Measurements from ENCODE around the gene UNC5C.
"Not testable (repeated sequence)": the region's sequence is repeated elsewhere in the genome, so short reads cannot be mapped to it uniquely, and the experiment has no call there.

UNC5C gene

DNA sequence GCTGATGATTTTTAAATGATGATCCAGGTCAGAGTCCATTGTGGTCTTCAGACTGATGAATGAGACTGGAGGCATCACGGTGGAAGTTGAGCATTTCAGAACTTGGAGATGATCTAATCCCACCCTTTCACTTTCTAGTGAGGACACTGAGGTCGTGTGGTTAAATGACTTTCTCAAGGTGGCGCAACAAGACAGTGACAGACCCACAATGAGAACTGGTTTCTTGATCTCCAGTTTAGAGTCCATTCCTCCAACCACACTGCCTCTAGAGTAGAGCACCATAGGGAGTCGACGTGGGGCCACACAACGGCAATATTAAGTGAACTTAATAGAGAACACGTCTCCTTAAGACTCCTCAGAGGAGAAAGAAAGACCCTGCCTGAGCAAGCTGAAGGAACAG, 381.0 kb downstream of the UNC5C start:
- no peak for DNase-seq

DNA sequence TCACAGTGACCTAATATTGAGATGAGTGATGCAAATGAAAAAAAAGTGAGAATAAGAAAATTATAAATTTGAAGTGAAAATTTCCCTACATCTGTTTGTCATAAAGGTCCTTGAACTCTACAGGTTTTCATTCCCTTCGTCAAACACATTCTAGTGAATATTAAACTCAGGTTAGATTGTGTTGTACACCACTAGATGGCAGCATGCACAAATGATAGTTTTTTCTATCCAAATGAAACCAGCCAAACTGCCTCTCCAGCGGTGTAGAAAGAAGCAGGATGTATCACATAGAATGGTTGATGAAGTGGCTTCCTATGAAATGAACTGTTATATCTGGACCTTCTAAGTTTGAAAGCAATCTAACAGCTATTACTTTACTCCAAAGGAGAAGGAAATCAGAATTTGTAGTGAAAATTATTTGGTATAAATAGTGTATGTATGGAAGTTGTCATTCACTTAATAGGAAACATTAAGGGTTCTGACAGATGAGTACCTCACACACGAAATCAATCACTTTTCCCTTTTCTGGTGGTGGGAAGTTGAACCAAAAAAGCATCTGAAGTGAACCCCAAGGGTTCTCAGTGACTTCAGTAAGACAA, 382.7 kb downstream of the UNC5C start:
- DNase-seq = peak in 1 of 14 donors; percentile 19

DNA sequence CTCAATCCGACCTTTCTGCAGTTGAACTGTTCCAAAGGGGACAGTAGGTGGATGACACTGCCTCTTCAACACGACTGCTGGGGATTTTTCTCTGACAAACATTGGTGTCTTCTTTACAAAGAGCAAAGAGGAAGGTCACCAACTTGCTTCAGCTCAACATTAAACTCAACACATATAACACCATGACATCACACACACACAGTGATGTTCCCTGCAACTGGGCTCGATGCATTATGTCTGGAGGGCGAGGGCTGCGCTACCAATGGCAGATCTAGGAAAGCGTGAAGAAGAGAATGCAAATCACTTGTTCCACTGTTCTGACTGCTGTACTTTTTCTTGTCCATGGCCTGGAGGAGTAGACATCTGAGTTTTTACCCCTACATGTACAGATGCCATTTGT, 385.9 kb downstream of the UNC5C start:
- DNase-seq = no peak

GRCh38 chr4:95161781-95162469, 386.8 kb downstream of the UNC5C start:
- no peak for DNase-seq

DNA sequence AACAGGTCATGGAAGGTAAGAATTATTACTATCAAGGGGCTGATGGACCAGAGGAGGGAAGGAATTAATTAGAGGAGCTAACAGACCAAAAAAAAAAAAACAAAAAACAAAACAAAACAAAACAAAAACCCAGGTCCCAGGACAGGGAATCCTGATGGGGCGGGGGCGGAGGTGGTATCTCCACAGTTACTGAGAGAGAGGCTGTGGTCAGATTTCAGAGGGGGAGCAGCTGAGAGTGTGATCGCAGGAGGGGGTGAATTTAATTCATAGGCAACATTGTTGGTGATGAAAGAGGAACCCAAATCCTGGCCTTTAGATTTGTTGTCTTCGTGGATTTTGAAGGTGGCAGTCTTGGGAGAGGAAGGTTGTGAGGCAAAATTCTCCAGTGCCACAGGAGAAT, 389.4 kb downstream of the UNC5C start:
- no peak for DNase-seq

- DNase-seq = no peak
These were observed 390.1 kb downstream of the UNC5C start for GRCh38 chr4:95158626-95159025.

GRCh38 chr4:95158045-95158444, 390.7 kb downstream of the UNC5C start:
- DNase-seq = no peak

- DNase-seq = no peak
These were observed 391.2 kb downstream of the UNC5C start for GRCh38 chr4:95157596-95157995.

DNA sequence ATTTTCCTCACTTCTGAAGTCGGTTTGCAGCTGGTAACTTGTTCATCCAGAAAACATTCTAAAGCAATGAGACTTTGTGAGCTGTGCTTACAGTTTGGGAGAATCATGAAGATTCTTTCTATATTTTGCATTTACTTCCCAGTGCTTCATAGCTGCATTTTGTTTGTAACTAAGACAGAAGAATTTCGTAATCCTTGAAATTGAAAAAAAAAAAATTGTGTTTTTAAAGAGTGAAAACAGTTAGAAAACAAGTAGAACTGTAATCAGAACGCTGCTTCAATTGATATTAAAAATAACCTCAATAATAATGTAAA, 392.4 kb downstream of the UNC5C start:
- peak in 1 of 14 donors; percentile 10 for DNase-seq

- DNase-seq = no peak
These were observed 392.9 kb downstream of the UNC5C start for GRCh38 chr4:95155759-95156451.

GRCh38 chr4:95153182-95153581, 395.6 kb downstream of the UNC5C start:
- DNase-seq = no peak

DNA sequence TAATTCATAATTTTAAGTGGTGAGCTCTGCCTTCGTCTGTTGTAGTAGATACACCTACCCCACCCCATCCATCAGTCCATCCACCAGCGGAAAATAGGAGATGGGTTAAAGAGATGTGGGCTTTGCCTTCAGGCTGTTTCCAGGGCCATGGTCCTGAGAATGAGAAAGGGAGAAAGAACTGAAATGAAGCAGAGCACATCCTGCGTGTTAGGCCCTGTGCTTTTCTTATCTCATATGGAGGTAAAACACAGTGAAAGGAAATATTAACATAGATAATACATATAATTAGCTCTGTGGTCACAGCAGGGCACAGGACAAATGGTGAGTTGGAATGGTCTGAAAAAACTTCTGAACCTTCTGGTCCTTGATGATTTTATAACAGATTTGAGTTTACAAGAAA, 397.5 kb downstream of the UNC5C start:
- DNase-seq = no peak

DNA sequence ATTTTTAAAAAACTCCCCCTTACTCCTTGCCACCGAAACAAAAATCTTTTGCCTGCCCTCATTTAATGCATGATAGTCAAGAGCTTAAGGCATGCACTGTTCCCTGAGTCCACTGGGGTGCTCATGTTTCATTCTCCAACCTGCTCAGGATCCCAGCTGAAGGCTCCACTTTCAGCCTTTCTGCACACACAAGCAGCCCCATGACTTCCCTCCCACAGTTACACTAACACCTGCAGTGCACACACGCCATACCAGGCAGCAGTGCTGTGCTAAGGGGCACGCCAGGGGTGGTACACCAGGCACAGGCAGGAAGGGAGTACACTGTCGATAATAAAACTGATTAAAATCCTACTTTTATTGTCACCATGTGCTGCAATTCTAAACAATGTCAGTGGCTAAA, 405.8 kb downstream of the UNC5C start:
- no peak for DNase-seq

- DNase-seq = no peak
These were observed 407.4 kb downstream of the UNC5C start for GRCh38 chr4:95141361-95141760.

DNA sequence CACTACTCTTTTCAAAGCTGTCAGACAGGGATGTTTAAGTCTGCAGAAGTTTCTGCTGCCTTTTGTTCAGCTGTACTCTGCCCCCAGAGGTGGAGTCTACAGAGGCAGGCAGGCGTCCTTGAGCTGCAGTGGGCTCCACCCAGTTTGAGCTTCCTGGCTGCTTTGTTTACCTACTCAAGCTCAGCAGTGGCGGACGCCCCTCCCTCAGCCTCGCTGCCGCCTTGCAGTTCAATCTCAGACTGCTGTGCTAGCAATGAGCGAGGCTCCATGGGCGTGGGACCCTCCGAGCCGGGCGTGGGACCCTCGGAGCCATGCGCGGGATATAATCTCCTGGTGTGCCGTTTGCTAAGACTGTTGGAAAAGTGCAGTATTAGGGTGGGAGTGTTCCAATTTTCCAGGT, 409.3 kb downstream of the UNC5C start:
- DNase-seq = not testable (repeated sequence)

DNA sequence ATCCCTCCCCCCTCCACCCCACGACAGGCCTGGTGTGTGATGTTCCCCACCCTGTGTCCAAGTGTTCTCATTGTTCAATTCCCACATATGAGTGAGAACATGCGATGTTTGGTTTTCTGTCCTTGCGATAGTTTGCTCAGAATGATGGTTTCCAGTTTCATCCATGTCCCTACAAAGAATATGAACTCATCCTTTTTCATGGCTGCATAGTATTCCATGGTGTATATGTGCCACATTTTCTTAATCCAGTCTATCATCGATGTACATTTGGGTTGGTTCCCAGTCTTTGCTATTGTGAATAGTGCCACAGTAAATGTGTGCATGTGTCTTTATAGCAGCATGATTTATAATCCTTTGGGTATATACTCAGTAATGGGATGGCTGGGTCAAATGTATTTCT, 414.8 kb downstream of the UNC5C start:
- DNase-seq = not testable (repeated sequence)

GRCh38 chr4:95129821-95130311, 418.9 kb downstream of the UNC5C start:
- DNase-seq = no peak

DNA sequence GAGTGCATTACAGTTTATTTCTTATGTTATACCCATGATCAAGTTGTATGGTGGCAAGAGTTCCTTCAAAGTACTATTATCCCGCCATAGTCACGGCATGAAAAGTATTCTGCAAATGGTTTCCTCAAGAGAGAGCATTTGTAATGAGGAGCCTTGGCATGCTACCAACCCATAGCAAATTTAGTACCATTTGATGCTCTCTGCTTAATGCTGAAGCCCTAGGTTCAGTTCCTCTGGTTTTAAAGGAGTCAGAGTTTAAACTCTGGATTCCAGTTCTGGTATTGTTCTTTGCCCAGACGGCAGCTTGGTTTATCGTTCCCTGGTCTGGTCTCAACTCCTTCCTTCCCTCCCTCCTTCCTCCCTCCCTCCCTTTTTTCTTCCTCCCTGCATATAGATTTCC, 419.7 kb downstream of the UNC5C start:
- no peak for DNase-seq

DNA sequence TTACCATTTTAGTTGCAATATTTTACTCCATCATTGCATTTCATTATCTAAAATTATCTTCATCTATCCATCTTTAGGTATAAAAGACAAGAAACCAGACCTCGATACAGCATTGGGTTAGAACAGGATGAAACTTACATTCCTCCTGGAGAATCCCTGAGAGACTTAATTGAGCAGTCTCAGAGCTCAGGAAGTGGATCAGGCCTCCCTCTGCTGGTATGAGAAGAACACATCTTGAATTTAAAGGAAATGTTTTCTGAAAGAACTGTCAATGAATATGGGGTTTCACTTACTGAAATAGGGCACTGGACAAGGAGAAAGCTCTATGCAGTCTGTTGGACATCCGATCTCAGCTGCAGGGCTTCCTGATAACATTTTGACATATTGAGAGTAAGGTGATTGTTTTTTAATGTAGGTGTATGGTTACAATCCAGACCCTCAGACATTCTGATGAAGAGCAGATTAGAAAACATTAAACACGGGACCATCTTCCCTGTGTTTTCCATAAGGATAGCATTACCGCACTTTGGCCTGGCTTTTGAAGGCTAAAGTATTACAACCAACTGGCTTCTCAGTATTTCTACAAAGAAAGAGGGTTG, 423.8 kb downstream of the UNC5C start:
- DNase-seq = peak in 1 of 14 donors; percentile 0

GRCh38 chr4:95122001-95122400, 426.8 kb downstream of the UNC5C start:
- no peak for DNase-seq

DNA sequence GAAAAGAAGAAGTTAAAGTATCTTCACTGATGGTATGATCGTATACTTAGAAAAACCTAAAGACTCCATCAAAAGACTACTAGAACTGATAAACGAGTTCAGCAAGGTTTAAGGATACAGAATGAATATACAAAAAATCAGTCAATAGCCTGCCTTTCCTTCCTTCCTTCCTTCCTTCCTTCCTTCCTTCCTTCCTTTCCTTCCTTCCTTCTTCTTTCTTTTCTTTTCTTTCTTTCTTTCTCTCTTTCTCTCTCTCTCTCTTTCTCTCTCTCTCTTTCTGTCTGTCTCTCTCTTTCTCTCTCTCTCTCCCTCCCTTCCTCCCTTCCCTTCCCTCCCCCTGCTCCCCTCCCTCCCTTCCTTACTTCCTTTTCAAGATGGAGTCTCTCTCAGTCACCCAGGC, 428.3 kb downstream of the UNC5C start:
- DNase-seq = no peak

- DNase-seq = no peak
These were observed 430.3 kb downstream of the UNC5C start for GRCh38 chr4:95118497-95118896.

DNA sequence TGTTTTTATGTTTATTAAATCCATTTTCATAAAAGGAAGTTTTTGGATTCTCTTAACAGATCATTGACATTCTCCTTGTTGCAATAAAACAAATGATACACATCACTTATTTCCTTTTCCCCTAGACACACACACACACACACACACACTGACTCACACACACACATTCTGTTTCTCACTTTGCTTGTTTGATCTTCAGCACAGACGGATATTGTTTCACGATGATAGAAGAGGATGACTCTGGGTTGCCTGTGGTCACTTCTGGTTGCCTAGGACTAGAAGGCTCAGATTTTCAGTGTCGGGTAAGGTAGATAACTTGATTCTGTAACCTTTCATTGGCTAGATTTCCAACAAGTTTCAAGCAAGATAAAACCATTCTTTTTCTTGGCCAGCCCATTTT, 434.3 kb downstream of the UNC5C start:
- DNase-seq = no peak
